Globus pallidus (tissue), 1 donor: ENCODE data around the gene FRMD8.
A peak's percentile ranks its signal among the peaks of the same experiment; 100 is the strongest.

Experiments used
- DNase-seq: peaks from one replicate; pipeline ENCODE4 v3.0.0-alpha.2; 2015; ENCODE audit warnings: low spot score

The FRMD8 gene

GRCh38 chr11:65375012-65375411, 11.4 kb upstream of the FRMD8 start:
- DNase-seq: no peak

GRCh38 chr11:65376138-65376713, 10.2 kb upstream of the FRMD8 start:
- DNase-seq: no peak

- no peak for DNase-seq
Measured at GRCh38 chr11:65377036-65377435, 9.4 kb upstream of the FRMD8 start.

- no peak for DNase-seq
Measured at GRCh38 chr11:65377777-65378176, 8.7 kb upstream of the FRMD8 start.

GRCh38 chr11:65378208-65378927, 8.1 kb upstream of the FRMD8 start:
- DNase-seq: no peak

GRCh38 chr11:65378928-65379638, 7.4 kb upstream of the FRMD8 start:
- no peak for DNase-seq

GRCh38 chr11:65379698-65380459, 6.6 kb upstream of the FRMD8 start:
- no peak for DNase-seq

GRCh38 chr11:65380460-65381119, 5.8 kb upstream of the FRMD8 start:
- DNase-seq: no peak

GRCh38 chr11:65381716-65382032, 4.8 kb upstream of the FRMD8 start:
- DNase-seq: no peak

- peak; percentile 88 for DNase-seq
Measured at GRCh38 chr11:65382033-65382803, 4.2 kb upstream of the FRMD8 start, which contains the start of gene SLC25A45. Gene SLC25A45, minus strand, starts transcription at chr11:65382646. Its CDS starts 695 bp downstream, at chr11:65381951.

- no peak for DNase-seq
Measured at GRCh38 chr11:65382804-65383368, 3.6 kb upstream of the FRMD8 start.

- DNase-seq: no peak
Measured at GRCh38 chr11:65383778-65384177, 2.7 kb upstream of the FRMD8 start.

- no peak for DNase-seq
Measured at GRCh38 chr11:65384301-65384889, 2.0 kb upstream of the FRMD8 start.

GRCh38 chr11:65388731-65389130, 2.3 kb downstream of the FRMD8 start:
- no peak for DNase-seq

GRCh38 chr11:65389294-65389980, 3.0 kb downstream of the FRMD8 start:
- DNase-seq: no peak

- DNase-seq: no peak
Measured at GRCh38 chr11:65390099-65390941, 3.9 kb downstream of the FRMD8 start.

GRCh38 chr11:65390996-65391395, 4.6 kb downstream of the FRMD8 start:
- DNase-seq: no peak

- no peak for DNase-seq
Measured at GRCh38 chr11:65392186-65392829, 5.9 kb downstream of the FRMD8 start.
